Measurements from ENCODE around the gene SKI.

Gene SKI

DNA sequence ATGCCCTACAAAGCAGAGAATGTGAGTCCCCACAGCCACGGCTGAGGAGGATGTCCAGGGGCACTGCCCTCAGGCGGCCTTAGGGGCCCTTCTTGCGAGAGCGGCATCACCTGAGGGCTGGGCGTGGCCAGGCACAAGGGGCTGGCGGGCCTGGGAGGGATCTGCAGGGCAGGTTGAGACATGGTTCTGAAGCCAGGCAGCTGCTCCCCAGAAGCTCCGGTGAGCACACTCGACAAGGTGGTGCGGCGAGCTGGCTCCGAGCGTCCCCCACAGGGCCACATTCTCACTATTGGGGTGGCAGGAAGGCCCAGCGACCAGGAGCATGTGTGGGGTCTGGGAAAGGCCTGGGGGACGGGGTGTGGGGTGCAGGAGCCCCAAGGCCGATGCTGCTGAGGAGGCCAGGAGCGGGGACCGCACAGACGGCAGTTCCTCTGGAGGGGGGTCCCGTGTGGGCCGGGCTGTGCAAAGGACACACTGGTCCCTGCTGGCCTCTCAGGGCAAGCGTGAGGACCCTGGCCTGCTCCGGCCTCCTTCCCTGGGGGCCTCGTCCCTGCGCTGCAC, 116.1 kb downstream of the SKI start:
- H3K9me3 ChIP-seq (ENCODE audit: insufficient read depth, low read length, severe bottlenecking) = no peaks in the 10 kb centered on the region
- DNase-seq (no peak), ATAC-seq (ENCODE audit: insufficient read depth, low read depth) (no peak)
- no peaks in the 10 kb centered on the region for H3K36me3 ChIP-seq (ENCODE audit: insufficient read depth, low read length)
- no peak overlapping the region for H3K27ac ChIP-seq (ENCODE audit: low read length)
- no peak overlapping the region for H2AFZ ChIP-seq (ENCODE audit: low read depth, low read length)
- H3K9ac ChIP-seq (ENCODE audit: low read depth, low read length) = no peak overlapping the region
- H3K79me2 ChIP-seq (ENCODE audit: insufficient read depth, low read length) = no peaks in the 10 kb centered on the region
- 0 out of 2 replicates have a peak, but pooled peaks cover 5% of the 10 kb centered on the region for H4K20me1 ChIP-seq (ENCODE audit: insufficient read depth, low read length)
- no peaks in the 10 kb centered on the region for H3K4me1 ChIP-seq (ENCODE audit: insufficient read depth, low read length)
- TF ChIP-seq EZH2 (IDR thresholded peaks at IDR 0.05; ENCODE audit: borderline replicate concordance, low read depth, low read length, severe bottlenecking) = no peak
- TF ChIP-seq, protein P1, sequence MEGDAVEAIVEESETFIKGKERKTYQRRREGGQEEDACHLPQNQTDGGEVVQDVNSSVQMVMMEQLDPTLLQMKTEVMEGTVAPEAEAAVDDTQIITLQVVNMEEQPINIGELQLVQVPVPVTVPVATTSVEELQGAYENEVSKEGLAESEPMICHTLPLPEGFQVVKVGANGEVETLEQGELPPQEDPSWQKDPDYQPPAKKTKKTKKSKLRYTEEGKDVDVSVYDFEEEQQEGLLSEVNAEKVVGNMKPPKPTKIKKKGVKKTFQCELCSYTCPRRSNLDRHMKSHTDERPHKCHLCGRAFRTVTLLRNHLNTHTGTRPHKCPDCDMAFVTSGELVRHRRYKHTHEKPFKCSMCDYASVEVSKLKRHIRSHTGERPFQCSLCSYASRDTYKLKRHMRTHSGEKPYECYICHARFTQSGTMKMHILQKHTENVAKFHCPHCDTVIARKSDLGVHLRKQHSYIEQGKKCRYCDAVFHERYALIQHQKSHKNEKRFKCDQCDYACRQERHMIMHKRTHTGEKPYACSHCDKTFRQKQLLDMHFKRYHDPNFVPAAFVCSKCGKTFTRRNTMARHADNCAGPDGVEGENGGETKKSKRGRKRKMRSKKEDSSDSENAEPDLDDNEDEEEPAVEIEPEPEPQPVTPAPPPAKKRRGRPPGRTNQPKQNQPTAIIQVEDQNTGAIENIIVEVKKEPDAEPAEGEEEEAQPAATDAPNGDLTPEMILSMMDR (IDR thresholded peaks at IDR 0.05; ENCODE audit: borderline replicate concordance, extremely low read depth, low read length, poor library complexity, severe bottlenecking) = no peak
- no peak overlapping the region for H3K4me2 ChIP-seq (ENCODE audit: insufficient read depth, low read length)
- H3K27me3 ChIP-seq (ENCODE audit: insufficient read depth, low read length, poor library complexity) = no peaks in the 10 kb centered on the region
- H3K4me3 ChIP-seq (ENCODE audit: low read depth in 1 of 2, low read length in 2 of 2) = no peak overlapping the region

DNA sequence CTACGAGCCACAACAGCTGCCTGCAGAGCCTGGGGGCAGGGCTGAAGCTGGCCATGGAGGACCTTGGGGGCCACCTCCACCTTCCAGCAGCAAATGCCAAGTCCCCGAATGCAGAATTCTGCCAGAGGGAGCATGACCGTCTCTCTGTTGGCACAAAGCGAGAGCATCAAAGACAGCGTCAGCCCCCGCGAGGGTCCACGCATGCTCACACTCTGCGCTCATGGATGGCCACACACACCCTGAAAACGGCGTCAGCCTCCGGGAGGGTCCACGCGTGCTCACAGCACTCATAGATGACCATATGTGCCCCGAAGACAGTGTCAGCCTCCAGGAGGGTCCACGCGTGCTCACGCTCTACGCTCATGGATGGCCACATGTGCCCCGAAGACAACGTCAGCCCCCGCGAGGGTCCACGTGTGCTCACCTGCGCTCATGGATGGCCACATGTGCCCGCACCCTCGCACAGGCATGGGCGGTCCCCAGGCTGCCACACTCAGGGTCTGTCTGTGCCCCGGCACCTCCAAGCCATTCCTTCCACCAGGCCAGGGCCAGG, 116.7 kb downstream of the SKI start:
- no peak for TF ChIP-seq EZH2 (IDR thresholded peaks at IDR 0.05; ENCODE audit: borderline replicate concordance, low read depth, low read length, severe bottlenecking)
- TF ChIP-seq, protein P1 (IDR thresholded peaks at IDR 0.05; ENCODE audit: borderline replicate concordance, extremely low read depth, low read length, poor library complexity, severe bottlenecking) = no peak
- Histone ChIP-seq H3K4me1 (ENCODE audit: insufficient read depth, low read length) (no peaks in the 10 kb centered on the region), H3K27me3 (ENCODE audit: insufficient read depth, low read length, poor library complexity) (no peaks in the 10 kb centered on the region), H3K4me2 (ENCODE audit: insufficient read depth, low read length) (no peak overlapping the region), H3K4me3 (ENCODE audit: low read depth in 1 of 2, low read length in 2 of 2) (no peak overlapping the region), H3K9ac (ENCODE audit: low read depth, low read length) (no peak overlapping the region), H3K9me3 (ENCODE audit: insufficient read depth, low read length, severe bottlenecking) (no peaks in the 10 kb centered on the region), H3K36me3 (ENCODE audit: insufficient read depth, low read length) (no peaks in the 10 kb centered on the region), H3K27ac (ENCODE audit: low read length) (no peak overlapping the region), H4K20me1 (ENCODE audit: insufficient read depth, low read length) (0 out of 2 replicates have a peak, but pooled peaks cover 5% of the 10 kb centered on the region), H2AFZ (ENCODE audit: low read depth, low read length) (no peak overlapping the region), H3K79me2 (ENCODE audit: insufficient read depth, low read length) (no peaks in the 10 kb centered on the region)
- ATAC-seq (ENCODE audit: insufficient read depth, low read depth) (no peak), DNase-seq (no peak)

DNA sequence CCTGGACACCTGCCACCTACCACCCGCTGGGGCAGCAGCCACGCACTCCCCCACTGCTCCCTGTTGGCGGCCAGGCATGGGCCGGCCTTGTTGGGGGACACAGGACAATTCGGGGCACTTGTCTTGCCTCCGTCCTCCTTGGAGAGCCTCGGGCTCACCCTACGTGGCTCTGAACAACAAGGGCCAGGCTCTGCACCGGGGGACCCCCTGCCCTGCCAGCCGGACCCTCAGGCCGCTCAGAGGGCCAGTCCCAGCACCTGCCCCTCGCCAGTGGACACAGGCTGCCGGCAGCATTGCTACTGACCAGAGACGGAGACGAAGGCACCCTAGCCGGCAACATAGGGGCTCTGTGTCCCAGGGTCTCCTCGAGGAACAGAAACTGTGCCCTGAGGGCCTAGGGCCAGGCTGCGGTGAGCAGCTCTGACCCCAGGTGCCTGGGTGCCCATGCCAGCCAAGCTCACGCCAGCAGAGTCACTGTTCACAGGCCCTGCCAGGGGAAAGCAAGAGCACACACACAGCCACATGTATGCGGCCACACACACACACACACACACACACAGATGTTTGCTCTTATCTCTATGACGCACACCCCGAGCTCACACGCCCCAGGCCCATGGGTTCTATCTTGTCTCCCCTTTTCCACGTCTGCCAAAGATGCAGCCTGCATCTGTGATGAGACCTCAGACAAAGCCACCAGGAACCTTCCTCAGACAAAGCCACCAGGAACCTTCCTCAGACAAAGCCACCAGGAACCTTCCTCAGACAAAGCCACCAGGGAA, 117.4 kb downstream of the SKI start:
- H3K36me3 ChIP-seq (ENCODE audit: insufficient read depth, low read length) = no peaks in the 10 kb centered on the region
- H3K79me2 ChIP-seq (ENCODE audit: insufficient read depth, low read length) = no peaks in the 10 kb centered on the region
- no peaks in the 10 kb centered on the region for H3K4me1 ChIP-seq (ENCODE audit: insufficient read depth, low read length)
- no peak overlapping the region for H3K27ac ChIP-seq (ENCODE audit: low read length)
- no peaks in the 10 kb centered on the region for H3K9me3 ChIP-seq (ENCODE audit: insufficient read depth, low read length, severe bottlenecking)
- no peak overlapping the region for H2AFZ ChIP-seq (ENCODE audit: low read depth, low read length)
- H4K20me1 ChIP-seq (ENCODE audit: insufficient read depth, low read length) = peaks cover under 1% of the 10 kb centered on the region; the same call in 1 of the 2 replicates
- H3K4me3 ChIP-seq (ENCODE audit: low read depth in 1 of 2, low read length in 2 of 2) = no peak overlapping the region
- H3K9ac ChIP-seq (ENCODE audit: low read depth, low read length) = no peak overlapping the region
- TF ChIP-seq EZH2 (IDR thresholded peaks at IDR 0.05; ENCODE audit: borderline replicate concordance, low read depth, low read length, severe bottlenecking) = no peak
- TF ChIP-seq, protein P1 (IDR thresholded peaks at IDR 0.05; ENCODE audit: borderline replicate concordance, extremely low read depth, low read length, poor library complexity, severe bottlenecking) = no peak
- DNase-seq = no peak
- no peaks in the 10 kb centered on the region for H3K27me3 ChIP-seq (ENCODE audit: insufficient read depth, low read length, poor library complexity)
- no peak overlapping the region for H3K4me2 ChIP-seq (ENCODE audit: insufficient read depth, low read length)
- ATAC-seq (ENCODE audit: insufficient read depth, low read depth) = no peak
